ENCODE measurements around the gene FRG1. TPM values are rescaled to one million over a fixed set of nuclear protein-coding genes. Genes with fewer than 3 reads are reported as not detected.
"Not testable (repeated sequence)": the region's sequence is repeated elsewhere in the genome, so short reads cannot be mapped to it uniquely, and the experiment has no call there.

FRG1 gene
- 10 to 100 TPM; 30.7 to 40.0 (median 36.7) TPM for total RNA-seq

DNA sequence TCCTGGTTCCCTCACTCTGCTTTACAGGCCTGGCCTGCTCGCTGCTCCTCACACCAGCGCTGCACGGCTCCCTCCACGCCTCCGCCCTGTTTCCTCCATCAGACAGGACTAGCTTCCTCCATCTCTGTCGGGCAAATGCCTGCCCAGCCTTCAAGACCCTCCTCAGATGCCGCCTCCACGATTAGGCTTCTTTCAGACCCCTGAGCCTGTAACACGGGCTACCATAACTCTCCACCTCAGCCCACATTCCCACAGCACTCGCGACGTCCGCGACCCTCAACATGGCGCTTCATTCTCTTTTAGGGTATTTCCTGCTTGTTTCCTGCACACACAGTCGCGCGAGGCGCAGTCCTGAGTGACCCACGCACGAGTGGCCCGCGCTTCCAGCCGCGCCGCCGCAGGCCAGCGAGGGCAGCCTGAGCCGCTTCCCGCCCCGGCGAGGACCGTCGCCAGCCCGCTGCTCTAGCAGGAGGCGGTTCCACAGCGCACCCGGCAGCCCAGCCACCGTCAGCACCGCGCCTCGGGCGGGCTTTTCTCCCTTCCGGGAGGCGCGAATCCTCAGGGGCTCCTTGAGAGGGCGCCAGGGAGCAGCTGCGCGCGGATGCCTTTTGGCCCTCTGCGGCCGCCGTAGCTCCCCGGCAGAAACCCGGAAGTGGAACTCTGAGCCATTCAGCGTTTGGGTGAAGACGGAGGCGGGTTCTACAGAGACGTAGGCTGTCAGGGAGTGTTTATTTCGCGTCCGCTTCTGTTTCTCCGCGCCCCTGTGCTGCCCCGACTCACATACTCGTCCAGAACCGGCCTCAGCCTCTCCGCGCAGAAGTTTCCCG, at the start of gene FRG1:
Gene FRG1 (plus strand): TSS at position 695 of the 827 bp plus-strand sequence. CDS start 138 bp downstream, outside the sequence.
- peak within 1 kb of the TSS; percentile 87 to 93 (median 90) for H3K27ac ChIP-seq (replicated peaks in 1 of 4)
- peaks cover 0 to 10% (median 0%) of the 10 kb centered on the region in 4 donors for H3K36me3 ChIP-seq
- peak; percentile 98 for DNase-seq (ENCODE audit: extremely low spot score)
- intact Hi-C loops (cut with DNase I), result no loop called here
- peak within 1 kb of the TSS; percentile 80 to 96 (median 86) for H3K4me3 ChIP-seq
- no peak for TF ChIP-seq POLR2A (IDR thresholded peaks at IDR 0.05; ENCODE audit: low read depth)
- TF ChIP-seq, protein P1, sequence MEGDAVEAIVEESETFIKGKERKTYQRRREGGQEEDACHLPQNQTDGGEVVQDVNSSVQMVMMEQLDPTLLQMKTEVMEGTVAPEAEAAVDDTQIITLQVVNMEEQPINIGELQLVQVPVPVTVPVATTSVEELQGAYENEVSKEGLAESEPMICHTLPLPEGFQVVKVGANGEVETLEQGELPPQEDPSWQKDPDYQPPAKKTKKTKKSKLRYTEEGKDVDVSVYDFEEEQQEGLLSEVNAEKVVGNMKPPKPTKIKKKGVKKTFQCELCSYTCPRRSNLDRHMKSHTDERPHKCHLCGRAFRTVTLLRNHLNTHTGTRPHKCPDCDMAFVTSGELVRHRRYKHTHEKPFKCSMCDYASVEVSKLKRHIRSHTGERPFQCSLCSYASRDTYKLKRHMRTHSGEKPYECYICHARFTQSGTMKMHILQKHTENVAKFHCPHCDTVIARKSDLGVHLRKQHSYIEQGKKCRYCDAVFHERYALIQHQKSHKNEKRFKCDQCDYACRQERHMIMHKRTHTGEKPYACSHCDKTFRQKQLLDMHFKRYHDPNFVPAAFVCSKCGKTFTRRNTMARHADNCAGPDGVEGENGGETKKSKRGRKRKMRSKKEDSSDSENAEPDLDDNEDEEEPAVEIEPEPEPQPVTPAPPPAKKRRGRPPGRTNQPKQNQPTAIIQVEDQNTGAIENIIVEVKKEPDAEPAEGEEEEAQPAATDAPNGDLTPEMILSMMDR (IDR thresholded peaks at IDR 0.05), result peak; percentile 83 to 94 (median 87)
- TF ChIP-seq POLR2AphosphoS5 (IDR thresholded peaks at IDR 0.05), result peak; percentile 86 to 89
- H3K27me3 ChIP-seq, result no peaks in the 10 kb centered on the region
- H3K9me3 ChIP-seq, result no peaks in the 10 kb centered on the region
- H3K4me1 ChIP-seq, result peaks cover 15 to 35% (median 26%) of the 10 kb centered on the region in 4 donors
- 16% methylated on average over 24 of the region's 70 CpGs for WGBS

DNA sequence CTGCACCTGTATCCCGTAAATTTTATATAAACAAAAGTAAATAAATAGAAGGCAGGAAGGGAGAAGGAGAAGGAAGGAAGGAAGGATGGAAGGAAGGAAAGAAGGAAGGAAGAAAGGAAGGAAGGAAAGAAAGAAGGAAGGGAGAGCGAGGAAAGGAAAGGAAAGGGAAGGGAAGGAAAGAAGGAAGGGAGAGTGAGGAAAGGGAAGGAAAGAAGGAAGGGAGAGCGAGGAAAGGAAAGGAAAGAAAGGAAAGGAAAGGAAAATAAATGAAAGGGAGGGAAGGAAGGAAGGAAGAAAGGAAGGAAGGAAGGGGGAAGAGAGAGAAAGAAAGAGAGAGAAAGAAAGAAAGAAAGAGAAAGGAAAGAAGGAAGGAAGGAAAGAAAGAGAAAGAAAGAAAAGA, 43.0 kb upstream of the FRG1 start:
- no peak for TF ChIP-seq POLR2AphosphoS5 (IDR thresholded peaks at IDR 0.05)
- TF ChIP-seq, protein P1 (IDR thresholded peaks at IDR 0.05), result no peak
- no peak for TF ChIP-seq EP300 (IDR thresholded peaks at IDR 0.05)
- no peak for TF ChIP-seq POLR2A (IDR thresholded peaks at IDR 0.05; ENCODE audit: low read depth)
- 89% methylated on average over 3 of the region's 3 CpGs for WGBS
- Histone ChIP-seq H3K9me3 (no peaks in the 10 kb centered on the region), H3K36me3 (no peaks in the 10 kb centered on the region), H3K27me3 (no peaks in the 10 kb centered on the region), H3K4me1 (no peaks in the 10 kb centered on the region), H3K27ac (replicated peaks in 1 of 4) (no peak overlapping the region), H3K4me3 (no peak overlapping the region)
- intact Hi-C loops (cut with DNase I), result no loop called here
- no peak for DNase-seq (ENCODE audit: extremely low spot score)

DNA sequence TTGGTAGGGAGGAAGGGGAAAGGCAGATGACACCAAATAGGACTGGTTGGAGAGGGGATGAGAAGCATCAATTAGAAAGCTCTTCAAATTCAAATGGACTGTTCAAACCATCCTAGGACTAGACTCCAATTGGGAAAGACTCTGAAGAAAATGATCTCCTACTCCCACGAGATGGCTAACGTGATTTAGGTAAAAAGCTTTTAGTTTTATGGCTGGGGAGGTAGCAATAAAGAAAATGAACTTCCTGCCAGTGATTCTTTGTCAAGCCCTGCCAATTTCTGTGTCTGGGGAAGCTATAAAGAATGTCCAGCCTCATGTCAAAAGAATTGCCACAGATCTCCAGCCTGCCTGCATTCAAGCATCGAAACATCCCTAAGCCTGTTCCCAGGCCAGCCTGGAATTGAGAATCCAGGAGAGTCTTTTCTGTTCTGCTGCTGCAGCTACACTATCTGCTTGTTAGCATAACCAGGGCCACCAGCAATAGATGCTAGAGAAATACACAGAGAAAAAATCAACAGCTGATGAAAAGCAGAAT, 41.1 kb upstream of the FRG1 start:
- H3K4me3 ChIP-seq; H3K4me1 ChIP-seq; intact Hi-C loops (cut with DNase I); H3K36me3 ChIP-seq; H3K27me3 ChIP-seq; DNase-seq (ENCODE audit: extremely low spot score); H3K27ac ChIP-seq (replicated peaks in 1 of 4); H3K9me3 ChIP-seq: not testable (repeated sequence)
- 52% methylated on average over 3 of the region's 3 CpGs for WGBS

DNA sequence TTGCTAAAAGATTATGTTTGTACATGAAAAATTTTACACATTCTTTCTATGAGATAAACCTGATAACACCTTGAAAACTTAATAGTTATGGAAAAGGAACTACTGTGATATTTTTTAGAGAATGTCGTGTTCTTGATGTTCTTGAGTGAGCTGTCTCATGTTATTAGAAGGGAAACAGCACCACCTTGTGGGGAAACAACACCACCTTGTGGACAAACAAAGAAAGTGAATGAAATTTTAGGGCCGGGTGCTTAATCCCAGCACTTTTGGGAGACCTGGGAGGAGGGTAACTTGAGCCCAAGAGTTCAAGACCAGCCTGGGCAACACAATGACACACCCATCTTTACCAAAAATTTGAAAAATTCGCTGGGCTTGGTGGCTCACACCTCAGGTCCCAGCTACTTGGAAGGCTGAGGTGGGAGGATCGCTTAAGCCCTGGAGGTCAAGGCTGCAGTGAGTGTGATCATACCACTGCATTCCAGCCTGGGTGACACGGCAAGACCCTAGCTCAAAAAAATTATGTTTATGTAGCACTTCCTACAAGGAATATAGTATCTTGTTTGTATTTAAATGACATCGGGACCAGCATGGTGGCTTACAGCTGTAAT, 36.1 kb upstream of the FRG1 start:
- H3K4me3 ChIP-seq; intact Hi-C loops (cut with DNase I); DNase-seq (ENCODE audit: extremely low spot score); H3K36me3 ChIP-seq; H3K27ac ChIP-seq (replicated peaks in 1 of 4); H3K9me3 ChIP-seq; H3K4me1 ChIP-seq; H3K27me3 ChIP-seq: not testable (repeated sequence)
- TF ChIP-seq, protein P1 (IDR thresholded peaks at IDR 0.05), result peak; percentile 60 to 62 (median 62)
- 45% methylated on average over 6 of the region's 6 CpGs for WGBS

DNA sequence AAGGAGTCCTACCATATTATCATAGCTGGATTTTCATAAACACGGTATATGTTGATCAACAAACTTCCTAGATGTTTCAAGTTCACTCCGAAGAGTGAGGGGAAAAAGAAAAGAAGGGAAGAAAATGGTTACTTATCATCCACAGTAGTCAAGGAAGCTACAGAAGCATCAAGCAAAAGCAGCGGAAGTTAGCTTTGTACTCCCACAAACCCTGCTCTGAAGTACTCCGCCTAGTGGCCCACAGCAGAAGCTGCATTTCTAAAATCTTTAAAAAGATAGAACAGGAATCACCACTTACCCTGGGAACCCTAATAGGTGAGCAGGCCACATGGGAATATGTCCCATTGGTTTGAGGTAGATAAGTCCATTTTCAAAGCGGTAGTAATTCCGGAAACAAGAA, 28.5 kb upstream of the FRG1 start:
- intact Hi-C loops (cut with DNase I), result no loop called here
- Histone ChIP-seq H3K27me3 (no peaks in the 10 kb centered on the region), H3K36me3 (peaks cover 0 to 5% (median 0%) of the 10 kb centered on the region in 4 donors), H3K4me3 (no peak overlapping the region), H3K27ac (replicated peaks in 1 of 4) (no peak overlapping the region), H3K4me1 (no peaks in the 10 kb centered on the region), H3K9me3 (no peaks in the 10 kb centered on the region)
- DNase-seq (ENCODE audit: extremely low spot score), result no peak
- TF ChIP-seq POLR2AphosphoS5 (IDR thresholded peaks at IDR 0.05) (no peak), EP300 (IDR thresholded peaks at IDR 0.05) (no peak), POLR2A (IDR thresholded peaks at IDR 0.05; ENCODE audit: low read depth) (no peak)
- TF ChIP-seq, protein P1 (IDR thresholded peaks at IDR 0.05), result peak in 1 of 3 experiments; percentile 22
- 55% methylated on average over 6 of the region's 6 CpGs for WGBS
